IMR-90 (cell line): Measurements from ENCODE around the gene MARCHF7. TPM values are rescaled to one million over a fixed set of nuclear protein-coding genes. Genes with fewer than 3 reads are reported as not detected.

Experiments
- ATAC-seq: fragments of 200-7000 bp; cut with Tn5 transposase; 2 replicates; pipeline ENCODE4 v1.9.1; 2020; ENCODE audit warnings: low read depth, mild to moderate bottlenecking, moderate library complexity
- BruUV-seq: library from RNA; stranded (reverse); fragments of 400-500 nt; replicated peaks from 2 replicates; lab custom pipeline; 2021; lab: Mats Ljungman, UMichigan
- CTCF ChIA-PET: fragments of 300-600 bp; formaldehyde crosslinking; extraction: SDS; loops from one replicate; lab custom pipeline; 2021; ENCODE audit warnings: antibody characterized with exemption; lab: Yijun Ruan, JAX
- POLR2A ChIA-PET: fragments of 300-600 bp; sonication (Branson Sonifier 250); formaldehyde crosslinking; loops from one replicate; lab custom pipeline; 2022; ENCODE audit warnings: antibody characterized with exemption; ENCODE audit not compliant: unreplicated experiment; lab: Charles Lee
- DNase-seq: peaks from one replicate; pipeline ENCODE4 v3.0.0; 2013
- H2AFZ ChIP-seq: replicated peaks from 2 replicates; pipeline ENCODE3; 2013; ENCODE audit warnings: low read length, mild to moderate bottlenecking; ENCODE audit not compliant: poor library complexity
- H2AK5ac ChIP-seq: 2 replicates; pipeline ENCODE4 v1.6.1; 2013; ENCODE audit warnings: low read depth, low read length, inconsistent platforms
- H2AK9ac ChIP-seq: replicated peaks from 2 replicates; pipeline ENCODE3; 2013; ENCODE audit warnings: mild to moderate bottlenecking, low read depth, low read length, moderate library complexity; ENCODE audit not compliant: poor library complexity
- H2BK120ac ChIP-seq: 2 replicates; pipeline ENCODE4 v1.6.1; 2013; ENCODE audit warnings: low read depth, low read length, inconsistent platforms
- H2BK15ac ChIP-seq: 3 replicates; pipeline ENCODE4 v1.6.1; 2013; ENCODE audit warnings: low read depth, low read length, inconsistent platforms
- H2BK20ac ChIP-seq: 2 replicates; pipeline ENCODE4 v1.6.1; 2013; ENCODE audit warnings: low read depth, mild to moderate bottlenecking, inconsistent platforms, low read length, moderate library complexity
- H2BK5ac ChIP-seq: 2 replicates; pipeline ENCODE4 v1.6.1; 2013; ENCODE audit warnings: mild to moderate bottlenecking, low read depth, low read length, inconsistent platforms; ENCODE audit not compliant: poor library complexity, severe bottlenecking
- H3K14ac ChIP-seq: replicated peaks from 2 replicates; pipeline ENCODE4 v1.6.1; 2013; ENCODE audit warnings: low read depth, low read length, inconsistent platforms
- H3K18ac ChIP-seq: 2 replicates; pipeline ENCODE4 v1.6.1; 2013; ENCODE audit warnings: low read depth, low read length, control low read depth
- H3K23ac ChIP-seq: 2 replicates; pipeline ENCODE4 v1.6.1; 2013; ENCODE audit warnings: low read depth, low read length, inconsistent platforms
- H3K27ac ChIP-seq: 2 replicates; pipeline ENCODE4 v1.5.1; 2013; ENCODE audit warnings: mild to moderate bottlenecking, control low read depth, low read length; ENCODE audit not compliant: insufficient read depth
- H3K27me3 ChIP-seq: 2 replicates; pipeline ENCODE4 v1.6.1; 2013; ENCODE audit warnings: low read length; ENCODE audit not compliant: control insufficient read depth, insufficient read depth
- H3K36me3 ChIP-seq: 2 replicates; pipeline ENCODE4 v1.6.1; 2013; ENCODE audit warnings: low read length, mixed read lengths; ENCODE audit not compliant: control insufficient read depth, insufficient read depth
- H3K4ac ChIP-seq: 2 replicates; pipeline ENCODE4 v1.6.1; 2013; ENCODE audit warnings: low read depth, low read length, inconsistent platforms
- H3K4me1 ChIP-seq: 2 replicates; pipeline ENCODE4 v1.6.1; 2013; ENCODE audit warnings: low read length, mixed read lengths; ENCODE audit not compliant: control insufficient read depth, insufficient read depth
- H3K4me2 ChIP-seq: 2 replicates; pipeline ENCODE4 v1.6.1; 2013; ENCODE audit warnings: low read depth, mild to moderate bottlenecking, control low read depth, low read length, moderate library complexity
- H3K4me3 ChIP-seq: 2 replicates; pipeline ENCODE4 v1.5.1; 2013; ENCODE audit warnings: low read depth, mild to moderate bottlenecking, control low read depth, low read length, moderate library complexity; ENCODE audit not compliant: insufficient read depth
- H3K56ac ChIP-seq: 2 replicates; pipeline ENCODE4 v1.6.1; 2013; ENCODE audit warnings: low read length, inconsistent platforms; ENCODE audit not compliant: insufficient read depth; ENCODE audit errors: extremely low read depth
- H3K79me1 ChIP-seq, 2 experiments: 2 replicates each; pipeline ENCODE4 v1.6.1; 2013; ENCODE audit warnings: low read length in 2 of 2, inconsistent platforms in 1 of 2, low read depth in 1 of 2
- H3K9ac ChIP-seq: 2 replicates; pipeline ENCODE4 v1.6.1; 2013; ENCODE audit warnings: low read depth, low read length, control low read depth
- H3K9me1 ChIP-seq: 2 replicates; pipeline ENCODE4 v1.6.1; 2013; ENCODE audit warnings: low read length, inconsistent platforms; ENCODE audit not compliant: insufficient read depth
- H3K9me3 ChIP-seq: 2 replicates; pipeline ENCODE4 v1.6.1; 2013; ENCODE audit warnings: low read length; ENCODE audit not compliant: control insufficient read depth, insufficient read depth
- H4K20me1 ChIP-seq: 2 replicates; pipeline ENCODE4 v1.6.1; 2013; ENCODE audit warnings: low read length, inconsistent platforms; ENCODE audit not compliant: insufficient read depth
- H4K5ac ChIP-seq: 2 replicates; pipeline ENCODE4 v1.6.1; 2013; ENCODE audit warnings: mild to moderate bottlenecking, low read depth, low read length, control low read depth
- H4K8ac ChIP-seq, 2 experiments: 2 replicates each; pipeline ENCODE4 v1.6.1; 2013; ENCODE audit warnings: low read depth in 2 of 2, low read length in 2 of 2, control low read depth in 1 of 2, inconsistent platforms in 1 of 2
- H4K91ac ChIP-seq: 2 replicates; pipeline ENCODE4 v1.6.1; 2013; ENCODE audit warnings: low read depth, low read length, inconsistent platforms; ENCODE audit not compliant: insufficient read depth
- RCOR1 ChIP-seq: IDR thresholded peaks from 2 replicates; pipeline ENCODE4 v1.6.1; 2012; ENCODE audit warnings: mild to moderate bottlenecking, low read length, improper control_type of control experiment; ENCODE audit not compliant: insufficient replicate concordance
- WGBS, 2 experiments: methylation state at CpG; one replicate each; pipeline versions ENCODE4 v1.1.5 to v1.1.7; 2013; ENCODE audit warnings: missing lambda C conversion rate in 2 of 2; ENCODE audit not compliant: insufficient read length in 1 of 2; ENCODE audit errors: extremely low coverage in 2 of 2; 5-methylcytosine and 5-hydroxymethylcytosine counted together
- dilution Hi-C: fragments of 300-500 bp; cut with HindIII; formaldehyde crosslinking; loops from one replicate; pipeline ENCODE4 v1.14.3; 2018; ENCODE audit warnings: low sequenced_read_pairs; ENCODE audit not compliant: unreplicated experiment
- in situ Hi-C: fragments of 300-500 bp; cut with MboI; formaldehyde crosslinking; loops from 3 replicates; pipeline ENCODE4 v1.14.3; 2019; ENCODE audit warnings: low sequenced_read_pairs, inconsistent platforms, mixed read lengths
- intact Hi-C: fragments of 100-400 bp; cut with micrococcal nuclease; formaldehyde crosslinking; loops from 2 replicates; pipeline ENCODE4 v1.10.0; 2022
- polyA plus RNA-seq, 3 experiments: library from polyadenylated mRNA; depleted of rRNA; stranded (reverse); fragments of >200 nt; gene quantifications; 2 replicates each; pipeline ENCODE4 v1.2.3, GENCODE V29; 2012; ENCODE audit warnings: low replicate concordance in 1 of 3
- total RNA-seq: library from RNA; depleted of rRNA; stranded (reverse); fragments of >200 nt; gene quantifications from 2 replicates; pipeline ENCODE4 v1.2.3, GENCODE V29; 2012
- TF ChIP-seq, protein P1 (sequence below): conservative IDR thresholded peaks from 2 replicates; pipeline ENCODE4 v1.5.1; 2012; ENCODE audit warnings: mild to moderate bottlenecking, low read depth, low read length, improper control_type of control experiment
- TF ChIP-seq, protein P2 (sequence below): fragments of 150-350 bp; IDR thresholded peaks from 2 replicates; pipeline ENCODE4 v1.6.1; 2016; ENCODE audit warnings: low read depth, mild to moderate bottlenecking, low read length, moderate library complexity, borderline replicate concordance

MARCHF7 gene
- total and polyA plus RNA-seq, 2 of the 4 experiments (the other 2 are of a cell fraction), result 59.1 to 193 TPM

DNA sequence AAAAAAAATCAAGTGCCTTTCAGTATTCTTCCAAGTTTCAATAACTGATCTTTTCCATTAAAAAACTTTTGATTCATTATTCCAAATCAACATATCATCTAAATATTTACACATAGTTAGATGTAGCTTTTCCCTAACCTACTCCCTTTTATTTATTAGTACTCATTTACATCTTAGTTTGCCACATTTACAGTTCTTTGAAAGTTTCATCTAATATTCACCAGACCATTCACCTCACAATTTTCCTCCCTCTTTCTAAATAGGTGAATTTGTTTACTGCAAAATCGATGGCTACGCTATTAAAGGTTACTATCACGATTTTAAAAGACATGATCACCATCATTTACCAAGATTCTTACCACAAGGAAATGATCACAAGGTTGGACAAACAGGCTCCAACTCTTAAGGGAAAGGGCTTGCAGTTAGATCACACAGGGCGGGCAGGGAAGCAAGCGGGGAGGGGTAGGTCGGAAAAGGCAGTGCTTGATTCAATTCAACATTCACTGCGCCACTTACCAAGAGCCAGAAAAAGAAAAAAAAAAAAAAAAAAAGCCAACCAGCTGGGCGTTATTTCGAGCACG, 654 bp upstream of the MARCHF7 start:
- no CpG with 5 or more reads among the region's 10 CpGs for WGBS, 2 experiments
- peaks cover 8% of the 10 kb centered on the region for H3K4me1 ChIP-seq

More for the DNA sequence above, 654 bp upstream of the MARCHF7 start:
- Histone ChIP-seq H2AK9ac (no peak overlapping the region), H2AFZ (peak overlapping the region; percentile 97), H3K4me3 (peak overlapping the region; percentile 95), H2BK120ac (peak overlapping the region; percentile 66), H3K56ac (peak overlapping the region; percentile 90), H3K9me3 (no peaks in the 10 kb centered on the region), H3K4ac (peak overlapping the region; percentile 80), H3K36me3 (peaks cover 11% of the 10 kb centered on the region), H2BK5ac (peak overlapping the region; percentile 88), H3K27ac (peak overlapping the region; percentile 97), H3K14ac (peak overlapping the region; percentile 79), H3K4me2 (peak overlapping the region; percentile 96), H3K27me3 (no peaks in the 10 kb centered on the region), H3K18ac (peak overlapping the region; percentile 47; the same call in 1 of the 2 replicates), H3K9ac (peak overlapping the region; percentile 87), H4K20me1 (peaks cover 37% of the 10 kb centered on the region), H4K91ac (peak overlapping the region; percentile 57), H3K9me1 (peaks cover 4% of the 10 kb centered on the region), H2AK5ac (no peak overlapping the region), H2BK15ac (peak overlapping the region; percentile 26; the same call in 2 of the 3 replicates), H3K23ac (peak overlapping the region; percentile 61; the same call in 1 of the 2 replicates), H3K79me1 (peaks cover 0 to 15% of the 10 kb centered on the region in 2 experiments; a peak in 2 of 4 replicates), H2BK20ac (peak overlapping the region; percentile 38; the same call in 1 of the 2 replicates), H4K5ac (peak overlapping the region; percentile 66; the same call in 1 of the 2 replicates), H4K8ac (peak overlapping the region; percentile 7 to 79)
- ATAC-seq (peak; percentile 18), DNase-seq (no peak)
- intact Hi-C loops (loop anchor here (1.0 to 10.0 kb wide), 7 partner anchors 95 to 811 kb away; partner anchors contain the start of genes BAZ2B and WDSUB1), in situ Hi-C loops (no loop called here), dilution Hi-C loops (no loop called here)
- ChIA-PET CTCF (interaction anchor here (0.6 to 1.3 kb wide), 3 partner anchors 9 to 814 kb away, joined by 3 read pairs; no protein-coding TSS in a partner anchor), POLR2A (interaction anchor here (0.6 kb wide), 1 partner anchor 425 kb away, joined by 3 read pairs; the partner anchor contains the start of gene WDSUB1)
- TF ChIP-seq RCOR1, result no peak
- TF ChIP-seq, protein P1, sequence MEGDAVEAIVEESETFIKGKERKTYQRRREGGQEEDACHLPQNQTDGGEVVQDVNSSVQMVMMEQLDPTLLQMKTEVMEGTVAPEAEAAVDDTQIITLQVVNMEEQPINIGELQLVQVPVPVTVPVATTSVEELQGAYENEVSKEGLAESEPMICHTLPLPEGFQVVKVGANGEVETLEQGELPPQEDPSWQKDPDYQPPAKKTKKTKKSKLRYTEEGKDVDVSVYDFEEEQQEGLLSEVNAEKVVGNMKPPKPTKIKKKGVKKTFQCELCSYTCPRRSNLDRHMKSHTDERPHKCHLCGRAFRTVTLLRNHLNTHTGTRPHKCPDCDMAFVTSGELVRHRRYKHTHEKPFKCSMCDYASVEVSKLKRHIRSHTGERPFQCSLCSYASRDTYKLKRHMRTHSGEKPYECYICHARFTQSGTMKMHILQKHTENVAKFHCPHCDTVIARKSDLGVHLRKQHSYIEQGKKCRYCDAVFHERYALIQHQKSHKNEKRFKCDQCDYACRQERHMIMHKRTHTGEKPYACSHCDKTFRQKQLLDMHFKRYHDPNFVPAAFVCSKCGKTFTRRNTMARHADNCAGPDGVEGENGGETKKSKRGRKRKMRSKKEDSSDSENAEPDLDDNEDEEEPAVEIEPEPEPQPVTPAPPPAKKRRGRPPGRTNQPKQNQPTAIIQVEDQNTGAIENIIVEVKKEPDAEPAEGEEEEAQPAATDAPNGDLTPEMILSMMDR, result no peak
- TF ChIP-seq, protein P2, sequence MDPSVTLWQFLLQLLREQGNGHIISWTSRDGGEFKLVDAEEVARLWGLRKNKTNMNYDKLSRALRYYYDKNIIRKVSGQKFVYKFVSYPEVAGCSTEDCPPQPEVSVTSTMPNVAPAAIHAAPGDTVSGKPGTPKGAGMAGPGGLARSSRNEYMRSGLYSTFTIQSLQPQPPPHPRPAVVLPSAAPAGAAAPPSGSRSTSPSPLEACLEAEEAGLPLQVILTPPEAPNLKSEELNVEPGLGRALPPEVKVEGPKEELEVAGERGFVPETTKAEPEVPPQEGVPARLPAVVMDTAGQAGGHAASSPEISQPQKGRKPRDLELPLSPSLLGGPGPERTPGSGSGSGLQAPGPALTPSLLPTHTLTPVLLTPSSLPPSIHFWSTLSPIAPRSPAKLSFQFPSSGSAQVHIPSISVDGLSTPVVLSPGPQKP, result no peak
- no TSS peak for BruUV-seq
